ENCODE measurements around the gene SEBOX. TPM values are rescaled to one million over a fixed set of nuclear protein-coding genes. Genes with fewer than 3 reads are reported as not detected.

SEBOX gene
- total and polyA plus RNA-seq, 2 experiments from 2014 or later, result not detected

DNA sequence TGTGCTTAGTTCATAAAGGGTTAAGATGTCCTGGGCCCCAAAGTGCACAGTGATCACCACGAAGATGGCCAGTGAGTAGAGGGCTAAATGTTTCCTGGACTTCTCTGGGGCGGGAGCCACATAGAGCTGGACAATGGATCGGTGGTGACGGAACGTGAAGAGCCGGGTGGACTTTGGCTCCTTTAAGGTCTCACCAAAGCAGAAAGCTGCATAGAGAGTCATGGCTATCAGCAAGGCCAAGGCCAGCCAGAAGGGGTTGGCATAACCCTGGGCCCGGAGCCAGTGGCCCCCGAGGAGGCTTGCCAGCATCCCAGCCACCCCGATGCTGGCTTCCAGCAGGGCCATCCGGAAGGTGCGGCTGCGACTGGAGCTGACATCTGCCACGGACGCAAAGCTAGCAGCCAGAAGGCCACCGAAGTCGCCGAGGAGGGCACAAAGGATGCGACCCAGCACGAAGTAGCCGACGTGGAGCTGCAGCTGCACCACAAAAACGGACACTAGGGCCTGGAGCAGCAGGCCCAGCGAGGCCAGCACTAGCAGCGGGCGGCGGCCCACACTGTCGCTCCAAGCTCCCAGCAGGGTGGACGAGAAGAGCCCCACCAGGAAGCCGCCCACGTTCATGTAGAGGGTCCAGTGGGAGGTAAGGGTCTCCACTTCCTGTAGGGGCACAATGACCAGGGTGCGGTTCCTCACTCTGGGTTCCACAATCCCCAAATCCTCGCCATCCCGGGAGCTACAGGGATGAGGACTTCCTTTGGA is 40.0 kb upstream of the SEBOX start (continued):
- TF ChIP-seq, protein P1, sequence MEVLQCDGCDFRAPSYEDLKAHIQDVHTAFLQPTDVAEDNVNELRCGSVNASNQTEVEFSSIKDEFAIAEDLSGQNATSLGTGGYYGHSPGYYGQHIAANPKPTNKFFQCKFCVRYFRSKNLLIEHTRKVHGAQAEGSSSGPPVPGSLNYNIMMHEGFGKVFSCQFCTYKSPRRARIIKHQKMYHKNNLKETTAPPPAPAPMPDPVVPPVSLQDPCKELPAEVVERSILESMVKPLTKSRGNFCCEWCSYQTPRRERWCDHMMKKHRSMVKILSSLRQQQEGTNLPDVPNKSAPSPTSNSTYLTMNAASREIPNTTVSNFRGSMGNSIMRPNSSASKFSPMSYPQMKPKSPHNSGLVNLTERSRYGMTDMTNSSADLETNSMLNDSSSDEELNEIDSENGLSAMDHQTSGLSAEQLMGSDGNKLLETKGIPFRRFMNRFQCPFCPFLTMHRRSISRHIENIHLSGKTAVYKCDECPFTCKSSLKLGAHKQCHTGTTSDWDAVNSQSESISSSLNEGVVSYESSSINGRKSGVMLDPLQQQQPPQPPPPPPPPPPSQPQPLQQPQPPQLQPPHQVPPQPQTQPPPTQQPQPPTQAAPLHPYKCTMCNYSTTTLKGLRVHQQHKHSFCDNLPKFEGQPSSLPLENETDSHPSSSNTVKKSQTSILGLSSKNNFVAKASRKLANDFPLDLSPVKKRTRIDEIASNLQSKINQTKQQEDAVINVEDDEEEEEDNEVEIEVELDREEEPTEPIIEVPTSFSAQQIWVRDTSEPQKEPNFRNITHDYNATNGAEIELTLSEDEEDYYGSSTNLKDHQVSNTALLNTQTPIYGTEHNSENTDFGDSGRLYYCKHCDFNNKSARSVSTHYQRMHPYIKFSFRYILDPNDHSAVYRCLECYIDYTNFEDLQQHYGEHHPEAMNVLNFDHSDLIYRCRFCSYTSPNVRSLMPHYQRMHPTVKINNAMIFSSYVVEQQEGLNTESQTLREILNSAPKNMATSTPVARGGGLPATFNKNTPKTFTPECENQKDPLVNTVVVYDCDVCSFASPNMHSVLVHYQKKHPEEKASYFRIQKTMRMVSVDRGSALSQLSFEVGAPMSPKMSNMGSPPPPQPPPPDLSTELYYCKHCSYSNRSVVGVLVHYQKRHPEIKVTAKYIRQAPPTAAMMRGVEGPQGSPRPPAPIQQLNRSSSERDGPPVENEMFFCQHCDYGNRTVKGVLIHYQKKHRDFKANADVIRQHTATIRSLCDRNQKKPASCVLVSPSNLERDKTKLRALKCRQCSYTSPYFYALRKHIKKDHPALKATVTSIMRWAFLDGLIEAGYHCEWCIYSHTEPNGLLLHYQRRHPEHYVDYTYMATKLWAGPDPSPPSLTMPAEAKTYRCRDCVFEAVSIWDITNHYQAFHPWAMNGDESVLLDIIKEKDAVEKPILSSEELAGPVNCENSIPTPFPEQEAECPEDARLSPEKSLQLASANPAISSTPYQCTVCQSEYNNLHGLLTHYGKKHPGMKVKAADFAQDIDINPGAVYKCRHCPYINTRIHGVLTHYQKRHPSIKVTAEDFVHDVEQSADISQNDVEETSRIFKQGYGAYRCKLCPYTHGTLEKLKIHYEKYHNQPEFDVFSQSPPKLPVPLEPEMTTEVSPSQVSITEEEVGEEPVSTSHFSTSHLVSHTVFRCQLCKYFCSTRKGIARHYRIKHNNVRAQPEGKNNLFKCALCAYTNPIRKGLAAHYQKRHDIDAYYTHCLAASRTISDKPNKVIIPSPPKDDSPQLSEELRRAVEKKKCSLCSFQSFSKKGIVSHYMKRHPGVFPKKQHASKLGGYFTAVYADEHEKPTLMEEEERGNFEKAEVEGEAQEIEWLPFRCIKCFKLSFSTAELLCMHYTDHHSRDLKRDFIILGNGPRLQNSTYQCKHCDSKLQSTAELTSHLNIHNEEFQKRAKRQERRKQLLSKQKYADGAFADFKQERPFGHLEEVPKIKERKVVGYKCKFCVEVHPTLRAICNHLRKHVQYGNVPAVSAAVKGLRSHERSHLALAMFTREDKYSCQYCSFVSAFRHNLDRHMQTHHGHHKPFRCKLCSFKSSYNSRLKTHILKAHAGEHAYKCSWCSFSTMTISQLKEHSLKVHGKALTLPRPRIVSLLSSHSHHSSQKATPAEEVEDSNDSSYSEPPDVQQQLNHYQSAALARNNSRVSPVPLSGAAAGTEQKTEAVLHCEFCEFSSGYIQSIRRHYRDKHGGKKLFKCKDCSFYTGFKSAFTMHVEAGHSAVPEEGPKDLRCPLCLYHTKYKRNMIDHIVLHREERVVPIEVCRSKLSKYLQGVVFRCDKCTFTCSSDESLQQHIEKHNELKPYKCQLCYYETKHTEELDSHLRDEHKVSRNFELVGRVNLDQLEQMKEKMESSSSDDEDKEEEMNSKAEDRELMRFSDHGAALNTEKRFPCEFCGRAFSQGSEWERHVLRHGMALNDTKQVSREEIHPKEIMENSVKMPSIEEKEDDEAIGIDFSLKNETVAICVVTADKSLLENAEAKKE (CRISPR knock-in tag; IDR thresholded peaks at IDR 0.05), result no peak

DNA sequence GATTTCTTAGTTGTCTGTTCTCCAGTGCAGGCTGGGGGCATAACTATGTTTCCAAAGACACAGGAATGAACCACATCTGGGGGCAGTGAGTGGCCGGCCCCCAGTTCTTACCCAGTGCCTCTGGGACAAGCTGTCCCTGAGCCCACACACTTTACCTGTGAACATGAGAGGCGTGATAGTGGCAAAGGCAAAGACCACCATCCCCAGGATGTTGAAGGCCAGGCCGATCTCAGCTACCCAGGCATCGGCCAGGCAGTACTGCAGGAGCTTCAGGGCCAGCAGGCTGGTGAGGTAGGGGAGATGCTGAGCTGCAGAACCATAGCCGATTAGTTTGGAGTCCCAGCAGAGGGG is 39.4 kb upstream of the SEBOX start:
- H3K27me3 ChIP-seq (ENCODE audit: insufficient read depth), result peaks cover 16% of the 10 kb centered on the region
- peaks cover 67% of the 10 kb centered on the region for H3K4me1 Mint-ChIP-seq
- H3K79me2 ChIP-seq (replicated peaks; ENCODE audit: insufficient read depth), result no peaks in the 10 kb centered on the region
- peak overlapping the region; percentile 77; the same call in 2 of the 3 replicates for H3K4me3 Mint-ChIP-seq
- H3K36me3 Mint-ChIP-seq (ENCODE audit: low read depth), result peaks cover 16% of the 10 kb centered on the region
- H3K4me3 ChIP-seq, result no peak overlapping the region
- no peaks in the 10 kb centered on the region for H3K9me2 ChIP-seq (ENCODE audit: insufficient read depth)
- H3K27me3 Mint-ChIP-seq (ENCODE audit: insufficient read depth, low read depth, poor library complexity), result peaks cover 32% of the 10 kb centered on the region
- no peak overlapping the region for H3K27ac ChIP-seq (ENCODE audit: low read depth)
- peak overlapping the region; percentile 92 for H3K4me2 ChIP-seq
- no peak for DNase-seq (ENCODE audit: low spot score)
- no peak overlapping the region for H2AFZ ChIP-seq
- no peaks in the 10 kb centered on the region; the same call in 2 of the 3 replicates for H3K9me3 Mint-ChIP-seq
- ATAC-seq, result no peak
- H3K4me1 ChIP-seq (ENCODE audit: insufficient read depth), result peaks cover 72% of the 10 kb centered on the region
- no peaks in the 10 kb centered on the region for H3K36me3 ChIP-seq (ENCODE audit: insufficient read depth)
- peaks cover 17% of the 10 kb centered on the region for H3F3A ChIP-seq (replicated peaks; ENCODE audit: low read depth)
- no peaks in the 10 kb centered on the region for H4K20me1 ChIP-seq (replicated peaks; ENCODE audit: insufficient read depth)
- H3K27ac Mint-ChIP-seq, result no peak overlapping the region
- TF ChIP-seq ZNF331 (CRISPR knock-in tag; IDR thresholded peaks at IDR 0.05; ENCODE audit: low read depth) (no peak), STAT1 (IDR thresholded peaks at IDR 0.05; ENCODE audit: unreplicated experiment) (no peak), EZH2phosphoT487 (IDR thresholded peaks at IDR 0.05; ENCODE audit: unreplicated experiment) (no peak), NANOG (IDR thresholded peaks at IDR 0.05; ENCODE audit: borderline replicate concordance) (no peak), JUNB (IDR thresholded peaks at IDR 0.05; ENCODE audit: unreplicated experiment) (no peak), CREB1 (CRISPR knock-in tag; IDR thresholded peaks at IDR 0.05; ENCODE audit: low read depth) (no peak), POLR2AphosphoS5 (IDR thresholded peaks at IDR 0.05; ENCODE audit: low read depth) (no peak)
- TF ChIP-seq, protein P2, sequence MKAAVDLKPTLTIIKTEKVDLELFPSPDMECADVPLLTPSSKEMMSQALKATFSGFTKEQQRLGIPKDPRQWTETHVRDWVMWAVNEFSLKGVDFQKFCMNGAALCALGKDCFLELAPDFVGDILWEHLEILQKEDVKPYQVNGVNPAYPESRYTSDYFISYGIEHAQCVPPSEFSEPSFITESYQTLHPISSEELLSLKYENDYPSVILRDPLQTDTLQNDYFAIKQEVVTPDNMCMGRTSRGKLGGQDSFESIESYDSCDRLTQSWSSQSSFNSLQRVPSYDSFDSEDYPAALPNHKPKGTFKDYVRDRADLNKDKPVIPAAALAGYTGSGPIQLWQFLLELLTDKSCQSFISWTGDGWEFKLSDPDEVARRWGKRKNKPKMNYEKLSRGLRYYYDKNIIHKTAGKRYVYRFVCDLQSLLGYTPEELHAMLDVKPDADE (IDR thresholded peaks at IDR 0.05), result no peak
- TF ChIP-seq, protein P3, sequence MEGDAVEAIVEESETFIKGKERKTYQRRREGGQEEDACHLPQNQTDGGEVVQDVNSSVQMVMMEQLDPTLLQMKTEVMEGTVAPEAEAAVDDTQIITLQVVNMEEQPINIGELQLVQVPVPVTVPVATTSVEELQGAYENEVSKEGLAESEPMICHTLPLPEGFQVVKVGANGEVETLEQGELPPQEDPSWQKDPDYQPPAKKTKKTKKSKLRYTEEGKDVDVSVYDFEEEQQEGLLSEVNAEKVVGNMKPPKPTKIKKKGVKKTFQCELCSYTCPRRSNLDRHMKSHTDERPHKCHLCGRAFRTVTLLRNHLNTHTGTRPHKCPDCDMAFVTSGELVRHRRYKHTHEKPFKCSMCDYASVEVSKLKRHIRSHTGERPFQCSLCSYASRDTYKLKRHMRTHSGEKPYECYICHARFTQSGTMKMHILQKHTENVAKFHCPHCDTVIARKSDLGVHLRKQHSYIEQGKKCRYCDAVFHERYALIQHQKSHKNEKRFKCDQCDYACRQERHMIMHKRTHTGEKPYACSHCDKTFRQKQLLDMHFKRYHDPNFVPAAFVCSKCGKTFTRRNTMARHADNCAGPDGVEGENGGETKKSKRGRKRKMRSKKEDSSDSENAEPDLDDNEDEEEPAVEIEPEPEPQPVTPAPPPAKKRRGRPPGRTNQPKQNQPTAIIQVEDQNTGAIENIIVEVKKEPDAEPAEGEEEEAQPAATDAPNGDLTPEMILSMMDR (conservative IDR thresholded peaks at IDR 0.05; ENCODE audit: low read depth in 2 of 2), result no peak
